ENCODE results near the gene HIRIP3. TPM values are rescaled to one million over a fixed set of nuclear protein-coding genes. Genes with fewer than 3 reads are reported as not detected.

Gene HIRIP3
- total and polyA plus RNA-seq, 2 of the 8 experiments (the other 6 are each of a cell fraction or from before 2014, with no cell fraction given), result 11.9 to 18.5 TPM

- Histone ChIP-seq H3K27me3 (replicated peaks in 1 of 4; ENCODE audit: control insufficient read depth in 3 of 4, extremely low read depth in 1 of 4, insufficient read depth in 3 of 4, low read length in 3 of 4) (no peaks in the 10 kb centered on the region), H3K9ac (replicated peaks in 1 of 4; ENCODE audit: extremely low read depth in 1 of 4, low read depth in 3 of 4, low read length in 3 of 4) (no peak overlapping the region), H3K36me3 (ENCODE audit: control insufficient read depth in 2 of 4, insufficient read depth in 4 of 4, low read length in 3 of 4) (peaks cover 0 to 22% (median 4%) of the 10 kb centered on the region in 4 experiments; a peak in 6 of 8 replicates), H2BK15ac (ENCODE audit: low read length) (no peak overlapping the region), H2AFZ (ENCODE audit: low read length) (no peak overlapping the region), H3K18ac (ENCODE audit: extremely low read depth, low read length) (no peak overlapping the region), H3K23ac (ENCODE audit: insufficient read length) (no peak overlapping the region), H3K56ac (replicated peaks; ENCODE audit: insufficient read length, low read depth, low read length) (no peak overlapping the region), H3K14ac (ENCODE audit: insufficient read length) (no peak overlapping the region), H2BK5ac (ENCODE audit: low read depth, low read length) (no peak overlapping the region), H4K20me1 (replicated peaks in 1 of 2; ENCODE audit: control insufficient read depth in 1 of 2, insufficient read depth in 2 of 2, low read length in 2 of 2) (no peaks in the 10 kb centered on the region), H2BK20ac (ENCODE audit: low read length) (no peak overlapping the region), H3K9me3 (ENCODE audit: insufficient read depth in 2 of 2, low read depth in 1 of 2, low read length in 1 of 2) (no peaks in the 10 kb centered on the region), H2AK5ac (ENCODE audit: low read depth, low read length) (no peak overlapping the region), H2BK120ac (replicated peaks; ENCODE audit: low read depth, low read length) (no peak overlapping the region), H3K4me1 (replicated peaks in 1 of 4; ENCODE audit: control insufficient read depth in 3 of 4, insufficient read depth in 4 of 4, low read length in 3 of 4) (peaks cover 0 to 8% (median 3%) of the 10 kb centered on the region in 4 experiments; a peak in 4 of 7 replicates), H3K79me2 (ENCODE audit: control insufficient read depth in 1 of 2, insufficient read depth in 2 of 2, low read length in 2 of 2) (peaks cover 0 to 7% of the 10 kb centered on the region in 2 experiments; a peak in 1 of 4 replicates), H3K27ac (ENCODE audit: low read depth, low read length) (no peak overlapping the region), H3K79me1 (ENCODE audit: low read depth, low read length) (peaks cover 3% of the 10 kb centered on the region; the same call in 1 of the 2 replicates), H4K91ac (replicated peaks; ENCODE audit: insufficient read length, low read length) (no peak overlapping the region), H4K5ac (ENCODE audit: insufficient read length, low read depth, low read length) (no peak overlapping the region), H3K4me2 (ENCODE audit: insufficient read depth in 1 of 2, low read depth in 2 of 2, low read length in 2 of 2) (no peak overlapping the region; a peak in 1 of 4 replicates), H3K4ac (replicated peaks; ENCODE audit: insufficient read length, low read depth, low read length) (no peak overlapping the region), H3K23me2 (ENCODE audit: low read depth, low read length) (peaks cover 9% of the 10 kb centered on the region; the same call in 1 of the 2 replicates), H3K4me3 (ENCODE audit: extremely low read depth in 1 of 4, insufficient read depth in 2 of 4, low read depth in 3 of 4, low read length in 4 of 4) (no peak overlapping the region), H4K8ac (ENCODE audit: extremely low read depth, insufficient read depth, low read length) (no peak overlapping the region), H2BK12ac (ENCODE audit: low read depth, low read length) (no peak overlapping the region)
- ChIA-PET CTCF (ENCODE audit: partially characterized antibody) (interaction anchor here (0.9 to 2.5 kb wide), 5 partner anchors 10 to 38 kb away, joined by 3 to 9 read pairs (median 3); partner anchors contain the start of genes C16orf92 and TLCD3B), POLR2A (ENCODE audit: partially characterized antibody) (interaction anchor here (0.7 to 5.5 kb wide), 12 partner anchors 8 to 185 kb away, joined by 3 to 34 read pairs (median 4); partner anchors contain the start of genes ASPHD1, C16orf92, DOC2A and KCTD13)
- TF ChIP-seq TEAD4 (IDR thresholded peaks at IDR 0.05; ENCODE audit: low read depth, low read length) (no peak), KDM4A (IDR thresholded peaks at IDR 0.05; ENCODE audit: low read depth, low read length, severe bottlenecking) (no peak), TAF1 (IDR thresholded peaks at IDR 0.05; ENCODE audit: low read depth, low read length) (no peak), HDAC2 (IDR thresholded peaks at IDR 0.05; ENCODE audit: borderline replicate concordance in 1 of 2, low read depth in 2 of 2, low read length in 2 of 2) (no peak), YY1 (IDR thresholded peaks at IDR 0.05; ENCODE audit: low read depth, low read length) (no peak), SIRT6 (IDR thresholded peaks at IDR 0.05; ENCODE audit: low read length) (no peak), BACH1 (IDR thresholded peaks at IDR 0.05; ENCODE audit: low read length) (no peak), SRF (IDR thresholded peaks at IDR 0.05; ENCODE audit: low read depth, low read length) (no peak)
- no peak for FAIRE-seq
- no peak for DNase-seq (ENCODE audit: low read depth in 1 of 2, low spot score in 2 of 2)
- 96% methylated on average over 24 of the region's 25 CpGs; no CpG with 5 or more reads in 1 of the 2 experiments for WGBS, 2 experiments (ENCODE audit: extremely low coverage in 1 of 2, insufficient coverage in 1 of 2, insufficient read length in 1 of 2, insufficient replicate concordance in 2 of 2, low coverage in 1 of 2, low lambda C conversion rate in 2 of 2, missing lambda C conversion rate in 1 of 2)
Measured at GRCh38 chr16:29993191-29993902, 2.1 kb downstream of the HIRIP3 start.
